Measurements from ENCODE around the gene PRDX5.

Gene PRDX5

GRCh38 chr11:64339286-64339685 is 21.4 kb downstream of the PRDX5 start:
- peaks cover 5% of the 10 kb centered on the region; the same call in 1 of the 2 replicates for H3K4me1 ChIP-seq (ENCODE audit: insufficient read depth, low read length)
- H3K4me3 ChIP-seq (ENCODE audit: low read length), result no peak overlapping the region

GRCh38 chr11:64339754-64340408 is 22.0 kb downstream of the PRDX5 start, which contains the start of gene CCDC88B:
Gene CCDC88B, plus strand, starts transcription at chr11:64340204. Its CDS starts 63 bp downstream, at chr11:64340267.
- H3K9me3 ChIP-seq (ENCODE audit: insufficient read depth, low read depth, low read length), result no peaks in the 10 kb centered on the region

More at GRCh38 chr11:64339286-64339685, 21.4 kb downstream of the PRDX5 start:
- Histone ChIP-seq H3K27ac (ENCODE audit: low read length) (no peak overlapping the region), H3K9me3 (ENCODE audit: insufficient read depth, low read depth, low read length) (no peaks in the 10 kb centered on the region), H3K27me3 (ENCODE audit: insufficient read depth, low read length) (peaks cover 20% of the 10 kb centered on the region), H3K9ac (ENCODE audit: low read depth, low read length) (no peak overlapping the region), H3K36me3 (ENCODE audit: insufficient read depth, low read depth, low read length) (no peaks in the 10 kb centered on the region)

GRCh38 chr11:64340671-64341335 is 22.9 kb downstream of the PRDX5 start:
- Histone ChIP-seq H3K27me3 (ENCODE audit: insufficient read depth, low read length) (peaks cover 20% of the 10 kb centered on the region), H3K36me3 (ENCODE audit: insufficient read depth, low read depth, low read length) (no peaks in the 10 kb centered on the region), H3K9ac (ENCODE audit: low read depth, low read length) (no peak overlapping the region; the same call in 1 of the 2 replicates), H3K4me1 (ENCODE audit: insufficient read depth, low read length) (peaks cover 5% of the 10 kb centered on the region; the same call in 1 of the 2 replicates), H3K4me3 (ENCODE audit: low read length) (peak overlapping the region; percentile 82), H3K9me3 (ENCODE audit: insufficient read depth, low read depth, low read length) (no peaks in the 10 kb centered on the region), H3K27ac (ENCODE audit: low read length) (no peak overlapping the region)

More at GRCh38 chr11:64339754-64340408, 22.0 kb downstream of the PRDX5 start, which contains the start of gene CCDC88B:
- no peak within 1 kb of the TSS; the same call in 1 of the 2 replicates for H3K9ac ChIP-seq (ENCODE audit: low read depth, low read length)
- H3K4me1 ChIP-seq (ENCODE audit: insufficient read depth, low read length), result peaks cover 5% of the 10 kb centered on the region; the same call in 1 of the 2 replicates
- peak within 1 kb of the TSS; percentile 82 for H3K4me3 ChIP-seq (ENCODE audit: low read length)
- H3K27me3 ChIP-seq (ENCODE audit: insufficient read depth, low read length), result peaks cover 20% of the 10 kb centered on the region
- H3K36me3 ChIP-seq (ENCODE audit: insufficient read depth, low read depth, low read length), result no peaks in the 10 kb centered on the region
- H3K27ac ChIP-seq (ENCODE audit: low read length), result no peak within 1 kb of the TSS

- peaks cover 5% of the 10 kb centered on the region; the same call in 1 of the 2 replicates for H3K4me1 ChIP-seq (ENCODE audit: insufficient read depth, low read length)
- H3K9me3 ChIP-seq (ENCODE audit: insufficient read depth, low read depth, low read length), result no peaks in the 10 kb centered on the region
- no peak overlapping the region for H3K27ac ChIP-seq (ENCODE audit: low read length)
- H3K9ac ChIP-seq (ENCODE audit: low read depth, low read length), result no peak overlapping the region; the same call in 1 of the 2 replicates
- no peaks in the 10 kb centered on the region for H3K36me3 ChIP-seq (ENCODE audit: insufficient read depth, low read depth, low read length)
- H3K4me3 ChIP-seq (ENCODE audit: low read length), result peak overlapping the region; percentile 82
- H3K27me3 ChIP-seq (ENCODE audit: insufficient read depth, low read length), result peaks cover 20% of the 10 kb centered on the region
Observed at GRCh38 chr11:64341429-64341828, 23.5 kb downstream of the PRDX5 start.

GRCh38 chr11:64341851-64342791 is 24.2 kb downstream of the PRDX5 start:
- peak overlapping the region; percentile 55; the same call in 1 of the 2 replicates for H3K9ac ChIP-seq (ENCODE audit: low read depth, low read length)
- no peak overlapping the region for H3K27ac ChIP-seq (ENCODE audit: low read length)
- H3K9me3 ChIP-seq (ENCODE audit: insufficient read depth, low read depth, low read length), result no peaks in the 10 kb centered on the region
- peaks cover 20% of the 10 kb centered on the region for H3K27me3 ChIP-seq (ENCODE audit: insufficient read depth, low read length)
- H3K36me3 ChIP-seq (ENCODE audit: insufficient read depth, low read depth, low read length), result no peaks in the 10 kb centered on the region
- H3K4me1 ChIP-seq (ENCODE audit: insufficient read depth, low read length), result peaks cover 5% of the 10 kb centered on the region; the same call in 1 of the 2 replicates
- H3K4me3 ChIP-seq (ENCODE audit: low read length), result peak overlapping the region; percentile 60; the same call in 1 of the 2 replicates

GRCh38 chr11:64342869-64343745 is 25.2 kb downstream of the PRDX5 start:
- Histone ChIP-seq H3K4me3 (ENCODE audit: low read length) (peak overlapping the region; percentile 60; the same call in 1 of the 2 replicates), H3K9me3 (ENCODE audit: insufficient read depth, low read depth, low read length) (no peaks in the 10 kb centered on the region), H3K9ac (ENCODE audit: low read depth, low read length) (no peak overlapping the region), H3K4me1 (ENCODE audit: insufficient read depth, low read length) (peaks cover 5% of the 10 kb centered on the region; the same call in 1 of the 2 replicates), H3K27ac (ENCODE audit: low read length) (no peak overlapping the region), H3K36me3 (ENCODE audit: insufficient read depth, low read depth, low read length) (no peaks in the 10 kb centered on the region), H3K27me3 (ENCODE audit: insufficient read depth, low read length) (peaks cover 20% of the 10 kb centered on the region)

GRCh38 chr11:64343767-64344559 is 26.0 kb downstream of the PRDX5 start:
- peaks cover 5% of the 10 kb centered on the region; the same call in 1 of the 2 replicates for H3K4me1 ChIP-seq (ENCODE audit: insufficient read depth, low read length)
- H3K9ac ChIP-seq (ENCODE audit: low read depth, low read length), result no peak overlapping the region
- no peaks in the 10 kb centered on the region for H3K9me3 ChIP-seq (ENCODE audit: insufficient read depth, low read depth, low read length)
- H3K4me3 ChIP-seq (ENCODE audit: low read length), result no peak overlapping the region
- H3K36me3 ChIP-seq (ENCODE audit: insufficient read depth, low read depth, low read length), result no peaks in the 10 kb centered on the region
- H3K27ac ChIP-seq (ENCODE audit: low read length), result no peak overlapping the region
- H3K27me3 ChIP-seq (ENCODE audit: insufficient read depth, low read length), result peaks cover 19% of the 10 kb centered on the region

- no peak overlapping the region for H3K9ac ChIP-seq (ENCODE audit: low read depth, low read length)
- H3K4me1 ChIP-seq (ENCODE audit: insufficient read depth, low read length), result peaks cover 5% of the 10 kb centered on the region; the same call in 1 of the 2 replicates
- H3K4me3 ChIP-seq (ENCODE audit: low read length), result no peak overlapping the region
- no peaks in the 10 kb centered on the region for H3K36me3 ChIP-seq (ENCODE audit: insufficient read depth, low read depth, low read length)
- no peaks in the 10 kb centered on the region for H3K9me3 ChIP-seq (ENCODE audit: insufficient read depth, low read depth, low read length)
- no peak overlapping the region for H3K27ac ChIP-seq (ENCODE audit: low read length)
- H3K27me3 ChIP-seq (ENCODE audit: insufficient read depth, low read length), result peaks cover 11% of the 10 kb centered on the region; the same call in 1 of the 2 replicates
Observed at GRCh38 chr11:64344787-64345186, 26.9 kb downstream of the PRDX5 start.

GRCh38 chr11:64347193-64347867 is 29.4 kb downstream of the PRDX5 start:
- no peaks in the 10 kb centered on the region for H3K27me3 ChIP-seq (ENCODE audit: insufficient read depth, low read length)
- no peak overlapping the region for H3K4me3 ChIP-seq (ENCODE audit: low read length)
- no peak overlapping the region for H3K9ac ChIP-seq (ENCODE audit: low read depth, low read length)
- no peaks in the 10 kb centered on the region; the same call in 1 of the 2 replicates for H3K4me1 ChIP-seq (ENCODE audit: insufficient read depth, low read length)
- H3K27ac ChIP-seq (ENCODE audit: low read length), result no peak overlapping the region
- no peaks in the 10 kb centered on the region for H3K36me3 ChIP-seq (ENCODE audit: insufficient read depth, low read depth, low read length)
- H3K9me3 ChIP-seq (ENCODE audit: insufficient read depth, low read depth, low read length), result no peaks in the 10 kb centered on the region

All from iPS-20b (cell line).